DMS114 treated with DMSO at 0.1 percent for 48 hours (cell line): Measurements from ENCODE around the gene SPEF1.

Experiments
- DNase-seq: peaks from one replicate; lab custom pipeline; 2025; ENCODE audit not compliant: unreplicated experiment; lab: John Stamatoyannopoulos, UW

SPEF1 gene

DNA sequence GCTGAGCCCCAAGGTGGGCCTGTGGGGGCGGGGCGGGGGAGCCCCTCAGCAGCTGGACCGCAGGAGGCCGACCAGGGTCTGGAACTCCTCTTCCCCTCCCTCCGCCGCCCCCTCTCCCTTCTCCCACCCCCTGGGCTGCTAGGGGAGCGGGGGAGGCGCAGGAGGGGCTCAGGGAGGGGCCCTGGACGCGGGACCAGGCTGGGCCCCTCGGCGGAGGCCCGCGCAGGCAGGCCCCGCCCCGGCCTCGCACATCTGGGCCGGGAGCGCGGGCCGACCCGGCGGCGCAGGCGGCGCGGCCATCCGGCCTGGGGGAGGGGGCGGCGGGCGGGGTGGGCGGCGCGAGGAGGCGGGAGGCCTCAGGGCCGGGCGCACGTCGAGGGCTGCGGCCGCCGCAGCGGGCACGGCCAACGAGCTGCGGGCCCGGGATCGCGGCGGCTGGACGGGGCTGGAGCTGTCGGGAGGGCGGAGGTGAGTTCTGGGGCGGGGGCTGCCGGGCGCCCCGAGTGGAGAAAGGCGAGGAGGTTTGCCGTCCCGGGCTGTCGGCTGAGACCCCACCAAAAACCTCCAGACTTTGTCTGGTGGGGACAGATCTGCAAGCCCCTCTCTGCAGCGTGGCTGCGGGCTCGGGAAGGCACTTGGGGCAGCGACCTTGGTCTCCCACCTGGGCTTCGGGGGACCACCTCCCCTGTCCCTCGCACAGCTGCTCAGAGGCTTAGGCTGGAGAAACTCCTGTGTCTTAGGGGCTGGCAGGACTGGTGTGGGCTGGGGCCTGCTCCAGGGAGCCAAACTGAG, 48.7 kb downstream of the SPEF1 start, which contains the start of gene HSPA12B:
Gene HSPA12B, plus strand, starts transcription at position 359 of the 792 bp plus-strand sequence. CDS start 5,990 bp downstream, outside the sequence.
- DNase-seq: no peak

- DNase-seq: no peak
Measured at GRCh38 chr20:3731944-3732326, 49.3 kb downstream of the SPEF1 start.

DNA sequence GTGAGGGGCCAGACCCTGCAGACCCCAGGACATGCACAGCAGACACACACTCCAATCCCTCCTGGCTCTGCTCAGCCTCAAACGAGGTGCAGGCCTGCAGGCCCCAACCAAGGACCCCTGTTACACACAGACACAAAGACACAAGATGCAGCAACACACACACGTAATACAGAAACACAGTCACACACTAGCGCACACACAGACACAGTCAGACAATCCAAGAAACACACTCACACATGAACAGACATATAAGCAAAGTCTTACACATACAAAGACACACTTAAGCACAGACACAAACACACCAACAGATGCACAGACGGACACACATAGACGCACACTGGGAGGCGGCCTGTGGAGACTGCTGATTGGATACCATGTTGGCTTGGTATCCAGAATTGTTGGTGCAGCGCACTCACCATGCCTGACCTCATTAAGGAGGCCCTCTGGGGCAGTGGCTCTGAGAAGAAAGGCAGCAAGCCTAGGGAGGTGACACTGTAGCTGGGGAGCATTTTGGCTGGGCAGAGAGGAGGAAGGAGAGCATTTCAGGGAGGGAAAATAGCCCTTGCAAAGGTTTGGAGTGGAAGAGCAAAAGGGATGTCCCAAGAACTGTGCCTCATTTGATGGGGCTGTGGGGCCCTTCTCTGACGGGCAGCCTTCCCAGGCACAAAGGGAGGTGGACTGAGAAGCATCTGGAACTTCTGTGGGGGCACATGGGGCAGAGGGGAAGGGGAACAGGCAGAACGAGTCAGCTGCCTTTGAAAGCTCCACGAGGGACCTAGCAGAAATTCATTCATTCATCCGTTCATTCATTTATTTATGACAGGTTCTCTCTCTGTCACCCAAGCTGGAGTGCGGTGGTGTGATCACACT, 50.2 kb downstream of the SPEF1 start:
- no peak for DNase-seq

GRCh38 chr20:3729811-3730540, 51.3 kb downstream of the SPEF1 start:
- DNase-seq: no peak

DNA sequence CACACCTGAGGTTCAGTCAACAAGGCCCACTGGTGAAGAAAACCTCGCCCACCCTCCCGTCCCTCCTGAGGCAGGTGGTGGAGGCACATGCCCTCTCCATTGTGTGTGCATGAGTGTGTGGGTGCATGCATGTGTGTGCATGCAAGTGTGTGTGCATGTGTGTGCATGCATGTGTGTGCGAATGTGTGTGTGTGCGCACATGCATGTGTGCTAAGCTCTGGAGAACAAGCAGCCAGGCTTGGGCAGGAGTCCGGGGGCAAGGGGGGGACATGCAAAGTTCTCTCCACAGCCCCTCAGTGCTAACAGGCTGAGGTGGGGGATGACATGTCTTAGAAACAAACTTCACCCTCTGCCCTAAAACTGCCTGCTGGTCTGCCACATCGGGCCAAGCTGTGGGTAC, 51.9 kb downstream of the SPEF1 start:
- DNase-seq: no peak

GRCh38 chr20:3728876-3729275, 52.4 kb downstream of the SPEF1 start:
- no peak for DNase-seq

- no peak for DNase-seq
Measured at GRCh38 chr20:3728354-3728753, 52.9 kb downstream of the SPEF1 start.
